Natural killer cell treated with Interleukin-12 subunit alpha and Interleukin-12 subunit beta and Interleukin-15 and Interleukin-18, amount 100 ng/mL, for 72 hours (primary cell): ENCODE data around the gene MPP2. TPM values are rescaled to one million over a fixed set of nuclear protein-coding genes. Genes with fewer than 3 reads are reported as not detected.
"Not testable (repeated sequence)": the region's sequence is repeated elsewhere in the genome, so short reads cannot be mapped to it uniquely, and the experiment has no call there.

ENCODE experiments used
- ATAC-seq, 2 donors: fragments of 150-1000 bp; cut with Tn5 transposase in 1 of 2; sonication (Bioruptor Pico), chemical (Tn5 transposase) in 1 of 2; 2 replicates each; pipeline ENCODE4 v1.10.0; 2021
- DNase-seq: peaks from one replicate; pipeline ENCODE4 v3.0.0; 2022; ENCODE audit warnings: low spot score
- H3K27ac Mint-ChIP-seq, 2 donors: 1 replicate in 1 of 2; 2 replicates in 1 of 2; pipeline ENCODE4 v1.8.0; 2022; ENCODE audit warnings: mixed read lengths in 2 of 2, mild to moderate bottlenecking in 1 of 2, moderate library complexity in 1 of 2
- H3K27me3 Mint-ChIP-seq, 2 donors: 1 replicate in 1 of 2; 2 replicates in 1 of 2; pipeline ENCODE4 v1.8.0; 2022; ENCODE audit warnings: mixed read lengths in 2 of 2
- H3K36me3 Mint-ChIP-seq: one replicate; pipeline ENCODE4 v1.8.0; 2022; ENCODE audit warnings: mixed read lengths
- H3K4me1 Mint-ChIP-seq, 2 donors: 1 replicate in 1 of 2; 2 replicates in 1 of 2; pipeline ENCODE4 v1.8.0; 2022; ENCODE audit warnings: low read depth in 2 of 2, mixed read lengths in 2 of 2, mild to moderate bottlenecking in 1 of 2
- H3K4me3 Mint-ChIP-seq: one replicate; pipeline ENCODE4 v1.8.0; 2022; ENCODE audit warnings: mixed read lengths
- H3K9me3 Mint-ChIP-seq: 2 replicates; pipeline ENCODE4 v1.8.0; 2022; ENCODE audit warnings: mixed read lengths
- total RNA-seq, 2 donors: library from RNA; stranded (reverse); gene quantifications; one replicate each; pipeline ENCODE4 v1.2.3, GENCODE V29; 2022

MPP2 gene
- total RNA-seq, 2 donors from 2014 or later = 0.47 to 0.64 TPM

DNA sequence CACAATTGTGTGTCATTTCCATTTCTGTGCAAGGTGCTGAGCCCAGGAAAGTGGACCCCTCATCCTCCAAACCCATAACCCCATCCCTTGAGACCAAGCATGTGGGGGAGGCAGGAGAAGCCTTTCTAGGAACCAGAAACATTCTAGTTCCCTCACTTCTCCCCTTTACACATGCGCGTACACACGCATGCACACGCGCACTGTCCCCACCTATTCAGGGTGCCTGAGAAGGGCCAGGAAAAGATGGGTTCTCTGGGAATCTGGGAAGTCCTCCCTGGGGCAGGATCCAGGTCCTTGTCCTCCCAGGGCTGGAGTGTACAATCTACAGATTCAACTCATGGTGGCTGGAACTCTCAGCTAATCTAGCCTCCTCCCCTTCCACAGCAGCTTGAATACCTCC, 32.5 kb upstream of the MPP2 start:
- H3K36me3 Mint-ChIP-seq = no peaks in the 10 kb centered on the region
- H3K27ac Mint-ChIP-seq = no peak overlapping the region
- peaks cover 11 to 13% of the 10 kb centered on the region in 2 donors for H3K27me3 Mint-ChIP-seq
- H3K4me3 Mint-ChIP-seq = no peak overlapping the region
- H3K9me3 Mint-ChIP-seq = no peaks in the 10 kb centered on the region
- H3K4me1 Mint-ChIP-seq = peaks cover 0 to 15% of the 10 kb centered on the region in 2 donors
- peak; percentile 34 for DNase-seq
- ATAC-seq = no peak

DNA sequence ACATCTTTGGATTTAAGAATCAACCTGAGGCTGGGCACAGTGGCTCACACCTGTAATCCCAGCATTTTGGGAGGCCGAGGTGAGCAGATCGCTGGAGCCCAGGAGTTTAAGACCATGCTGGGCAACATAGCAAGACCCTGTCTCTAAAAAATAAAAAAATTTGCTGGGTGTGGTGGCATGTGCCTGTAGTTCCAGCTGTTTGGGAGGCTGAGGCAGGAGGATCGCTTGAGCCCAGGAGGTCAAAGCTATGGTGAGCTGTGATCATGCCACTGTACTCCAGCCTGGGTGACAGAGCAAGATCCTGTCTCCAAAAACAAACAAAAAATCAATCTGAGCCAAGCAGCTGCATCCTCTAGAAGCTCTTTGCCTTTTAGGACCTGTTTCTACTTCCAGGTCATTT, 32.1 kb upstream of the MPP2 start:
- not testable (repeated sequence) for ATAC-seq, H3K36me3 Mint-ChIP-seq, H3K9me3 Mint-ChIP-seq, H3K27ac Mint-ChIP-seq, H3K4me3 Mint-ChIP-seq
- DNase-seq = peak; percentile 10
- Mint-ChIP-seq H3K4me1 (peaks cover 0 to 15% of the 10 kb centered on the region in 2 donors), H3K27me3 (peaks cover 11 to 13% of the 10 kb centered on the region in 2 donors)

DNA sequence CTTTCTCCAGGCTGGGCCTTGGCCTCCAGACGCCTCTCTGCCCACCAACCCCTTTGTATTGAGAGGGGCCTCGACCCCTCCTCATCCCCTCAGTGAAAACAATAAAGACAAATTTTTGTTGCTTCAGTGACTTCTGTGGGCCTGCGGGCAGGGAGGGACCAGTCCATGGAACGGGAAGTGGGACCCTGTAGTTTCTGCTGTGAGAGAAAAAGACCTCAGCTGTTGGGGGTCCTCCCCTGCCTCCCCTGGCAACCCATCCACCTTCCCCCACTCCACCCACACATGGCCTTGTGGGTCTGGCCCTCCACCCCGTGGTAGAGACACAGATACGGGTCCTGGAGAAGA, 31.5 kb upstream of the MPP2 start:
- Mint-ChIP-seq H3K4me3 (no peak overlapping the region), H3K27me3 (peaks cover 11 to 13% of the 10 kb centered on the region in 2 donors), H3K27ac (no peak overlapping the region)

DNA sequence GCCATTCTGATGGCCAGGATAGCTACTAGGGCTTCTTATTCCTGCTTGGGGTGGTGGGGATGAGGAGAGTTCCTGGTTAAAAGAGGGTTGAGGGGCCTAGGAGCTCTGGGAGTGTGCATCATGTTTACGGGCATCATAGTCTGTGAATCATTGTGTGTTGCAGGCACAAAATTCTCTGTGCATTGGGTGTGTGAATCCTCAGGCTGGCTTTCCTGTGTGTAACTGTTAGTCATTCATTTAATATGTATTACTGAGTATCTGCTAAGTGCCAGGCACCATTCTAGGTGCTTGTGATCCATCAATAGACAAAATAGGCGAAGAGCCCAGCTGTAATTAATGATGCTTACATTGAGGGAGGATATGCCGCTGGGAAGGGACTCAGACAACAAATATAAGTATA, 29.1 kb upstream of the MPP2 start:
- Mint-ChIP-seq H3K36me3 (no peaks in the 10 kb centered on the region), H3K4me1 (peaks cover 0 to 11% of the 10 kb centered on the region in 2 donors), H3K4me3 (no peak overlapping the region), H3K9me3 (no peaks in the 10 kb centered on the region), H3K27ac (no peak overlapping the region), H3K27me3 (peaks cover 11 to 13% of the 10 kb centered on the region in 2 donors)
- DNase-seq (no peak), ATAC-seq (no peak)

More for the DNA sequence above, 31.5 kb upstream of the MPP2 start:
- no peak for ATAC-seq
- peak; percentile 39 for DNase-seq
- Mint-ChIP-seq H3K36me3 (no peaks in the 10 kb centered on the region), H3K4me1 (peaks cover 0 to 14% of the 10 kb centered on the region in 2 donors), H3K9me3 (no peaks in the 10 kb centered on the region)

DNA sequence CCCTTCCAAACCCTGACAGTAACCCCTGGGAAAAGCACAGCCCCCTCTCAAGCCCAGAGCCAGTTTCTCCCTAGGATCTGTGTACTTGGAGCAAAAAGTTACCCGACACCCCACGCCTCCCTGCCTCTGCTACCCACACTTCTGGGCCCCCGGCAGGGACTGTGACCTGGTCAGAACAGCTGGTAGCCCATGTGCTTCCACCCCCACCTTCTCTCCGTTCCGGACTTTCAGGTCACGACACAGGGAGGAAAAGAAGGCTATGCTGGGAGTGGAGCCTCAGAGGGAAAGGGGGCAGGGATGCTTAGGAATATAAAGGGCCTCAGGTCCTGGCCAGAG, 28.6 kb upstream of the MPP2 start:
- no peaks in the 10 kb centered on the region for H3K9me3 Mint-ChIP-seq
- DNase-seq = no peak
- no peak for ATAC-seq
- no peak overlapping the region for H3K27ac Mint-ChIP-seq
- no peaks in the 10 kb centered on the region for H3K36me3 Mint-ChIP-seq
- peaks cover 0 to 11% of the 10 kb centered on the region in 2 donors for H3K4me1 Mint-ChIP-seq
- H3K4me3 Mint-ChIP-seq = no peak overlapping the region
- H3K27me3 Mint-ChIP-seq = peaks cover 11 to 13% of the 10 kb centered on the region in 2 donors

DNA sequence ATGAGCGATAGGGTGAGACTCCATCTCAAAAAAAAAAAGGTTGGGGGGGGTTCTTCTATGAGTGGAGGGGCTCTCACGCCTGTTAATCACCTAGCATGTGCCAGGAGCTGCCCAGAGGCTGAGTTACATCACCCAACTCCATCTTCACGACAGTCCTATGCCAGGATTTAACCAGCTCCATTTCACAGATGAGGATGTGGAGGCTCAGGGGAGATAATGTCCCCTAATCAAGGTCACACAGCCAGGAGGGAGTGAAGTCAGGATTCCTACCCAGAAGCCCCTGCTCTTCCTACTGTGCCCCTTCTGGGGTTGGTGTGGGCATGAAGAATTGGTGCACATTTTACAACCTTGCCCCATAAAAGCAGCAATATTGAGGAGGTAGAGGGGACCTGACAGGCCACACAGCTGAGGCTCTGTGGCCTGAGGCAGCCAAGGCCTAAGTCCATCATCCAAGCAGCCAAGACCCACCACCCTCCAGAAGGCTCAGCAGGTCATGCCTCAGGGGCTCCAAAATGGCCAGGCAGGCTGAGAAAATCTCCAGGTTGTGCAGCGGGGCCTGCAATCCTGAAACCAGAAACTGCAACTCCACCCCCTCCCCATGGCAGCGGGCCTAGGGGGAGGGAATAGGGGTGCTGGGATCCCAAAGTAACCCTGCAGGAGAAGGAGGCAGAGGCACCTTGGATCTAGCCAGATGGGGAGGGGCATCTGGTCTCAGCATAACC, 28.0 kb upstream of the MPP2 start:
- peaks cover 0 to 11% of the 10 kb centered on the region in 2 donors for H3K4me1 Mint-ChIP-seq
- H3K9me3 Mint-ChIP-seq = no peaks in the 10 kb centered on the region
- DNase-seq (no peak), ATAC-seq (no peak)
- no peak overlapping the region for H3K4me3 Mint-ChIP-seq
- H3K27me3 Mint-ChIP-seq = peaks cover 11 to 13% of the 10 kb centered on the region in 2 donors
- H3K27ac Mint-ChIP-seq = no peak overlapping the region
- H3K36me3 Mint-ChIP-seq = no peaks in the 10 kb centered on the region

DNA sequence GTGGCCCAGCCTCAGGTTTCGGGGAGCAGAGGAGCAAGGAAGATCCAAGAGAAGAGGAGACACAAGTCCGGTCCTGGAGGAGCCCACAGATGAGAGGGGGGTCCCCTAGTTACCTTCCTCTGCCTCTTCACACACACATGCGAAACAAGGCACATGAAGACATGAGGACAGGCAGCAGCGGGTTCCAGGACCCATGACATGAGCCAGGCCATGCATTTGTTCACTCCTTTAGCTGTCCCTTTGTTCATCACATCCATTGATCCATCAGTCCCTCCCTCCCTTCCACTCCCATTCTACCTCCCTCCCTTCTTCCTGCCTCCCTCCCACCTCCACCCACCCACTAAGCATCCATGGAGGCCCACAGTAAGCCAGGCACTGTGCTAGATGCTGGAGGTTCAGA, 25.6 kb upstream of the MPP2 start:
- ATAC-seq = no peak
- Mint-ChIP-seq H3K27ac (no peak overlapping the region), H3K36me3 (no peaks in the 10 kb centered on the region), H3K9me3 (no peaks in the 10 kb centered on the region), H3K4me1 (peaks cover 3 to 7% of the 10 kb centered on the region in 2 donors), H3K4me3 (no peak overlapping the region), H3K27me3 (peaks cover 9 to 13% of the 10 kb centered on the region in 2 donors)
- no peak for DNase-seq

DNA sequence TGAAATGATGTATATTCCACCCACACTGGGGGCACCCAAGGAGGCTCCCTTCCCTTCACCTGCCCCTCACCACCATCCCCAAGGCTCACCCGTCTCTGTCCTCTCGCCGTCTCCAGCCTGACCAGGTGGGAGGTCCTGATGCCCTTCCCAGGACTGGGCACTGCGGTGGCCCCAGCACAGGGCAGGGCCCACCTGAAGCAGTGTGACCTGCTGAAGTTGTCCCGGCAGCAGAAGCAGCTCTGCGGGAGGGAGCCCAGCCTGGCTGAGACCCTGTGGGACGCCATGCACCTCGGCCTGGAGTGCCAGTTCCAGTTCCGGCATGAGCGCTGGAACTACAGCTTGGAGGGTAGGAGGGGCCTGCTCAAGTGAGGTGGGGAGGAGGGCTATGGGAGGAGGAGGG, 25.0 kb upstream of the MPP2 start:
- ATAC-seq (peak in 1 of 2 donors; percentile 7), DNase-seq (no peak)
- H3K27me3 Mint-ChIP-seq = peaks cover 8 to 11% of the 10 kb centered on the region in 2 donors
- no peaks in the 10 kb centered on the region for H3K9me3 Mint-ChIP-seq
- peaks cover 8% of the 10 kb centered on the region in 2 donors for H3K4me1 Mint-ChIP-seq
- no peak overlapping the region for H3K4me3 Mint-ChIP-seq
- no peak overlapping the region for H3K27ac Mint-ChIP-seq
- H3K36me3 Mint-ChIP-seq = no peaks in the 10 kb centered on the region

DNA sequence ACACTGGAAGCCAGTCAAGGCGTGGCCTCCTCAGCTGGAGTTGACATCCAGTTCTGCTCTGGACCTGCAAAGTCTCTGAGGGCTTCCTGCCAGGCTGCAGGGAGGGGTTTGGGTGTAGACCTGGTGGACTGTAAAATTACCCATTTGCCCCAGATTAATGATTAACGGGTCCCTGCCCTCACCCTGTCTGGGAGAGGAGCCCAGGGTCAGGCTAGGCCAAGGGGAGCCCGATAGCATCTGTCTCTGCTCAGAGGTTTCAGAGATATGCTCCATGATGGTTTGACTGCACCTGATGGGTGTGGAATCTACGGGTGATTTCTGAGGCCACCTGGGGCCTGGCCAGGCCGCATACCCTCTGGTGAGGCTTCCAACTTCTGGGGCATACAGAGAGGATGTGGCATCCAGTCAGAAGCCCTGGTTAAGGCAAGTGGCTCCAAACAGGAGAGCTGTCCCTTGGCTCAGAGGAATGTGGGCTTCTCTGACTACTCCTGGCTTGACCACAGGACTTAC, 23.8 kb upstream of the MPP2 start:
- DNase-seq (no peak), ATAC-seq (no peak)
- H3K9me3 Mint-ChIP-seq = no peaks in the 10 kb centered on the region
- peaks cover 8 to 11% of the 10 kb centered on the region in 2 donors for H3K4me1 Mint-ChIP-seq
- no peaks in the 10 kb centered on the region for H3K27me3 Mint-ChIP-seq
- no peak overlapping the region for H3K4me3 Mint-ChIP-seq
- no peak overlapping the region for H3K27ac Mint-ChIP-seq
- no peaks in the 10 kb centered on the region for H3K36me3 Mint-ChIP-seq

DNA sequence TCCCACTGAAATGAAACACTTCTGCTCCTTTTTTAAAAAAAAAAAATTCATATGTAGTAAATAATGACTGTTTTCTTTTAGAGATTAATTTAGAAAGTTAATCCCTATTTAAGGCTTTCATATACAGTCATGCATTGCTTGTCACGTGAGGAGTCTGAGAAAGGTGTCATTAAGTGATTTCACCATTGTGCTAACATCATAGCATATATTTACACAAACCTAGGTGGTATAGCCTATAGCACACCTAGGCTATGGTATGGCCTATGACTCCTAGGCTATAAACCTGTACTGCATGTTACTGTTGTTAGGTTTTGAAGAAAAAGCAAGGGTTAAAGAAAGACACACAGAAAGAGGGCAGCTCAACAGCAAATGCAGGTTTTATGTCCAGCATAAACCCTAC, 21.3 kb upstream of the MPP2 start:
- Mint-ChIP-seq H3K4me1 (peaks cover 8 to 11% of the 10 kb centered on the region in 2 donors), H3K36me3 (no peaks in the 10 kb centered on the region), H3K4me3 (no peak overlapping the region), H3K27ac (no peak overlapping the region), H3K27me3 (peaks cover 0 to 5% of the 10 kb centered on the region in 2 donors), H3K9me3 (no peaks in the 10 kb centered on the region)
- DNase-seq (no peak), ATAC-seq (no peak)

DNA sequence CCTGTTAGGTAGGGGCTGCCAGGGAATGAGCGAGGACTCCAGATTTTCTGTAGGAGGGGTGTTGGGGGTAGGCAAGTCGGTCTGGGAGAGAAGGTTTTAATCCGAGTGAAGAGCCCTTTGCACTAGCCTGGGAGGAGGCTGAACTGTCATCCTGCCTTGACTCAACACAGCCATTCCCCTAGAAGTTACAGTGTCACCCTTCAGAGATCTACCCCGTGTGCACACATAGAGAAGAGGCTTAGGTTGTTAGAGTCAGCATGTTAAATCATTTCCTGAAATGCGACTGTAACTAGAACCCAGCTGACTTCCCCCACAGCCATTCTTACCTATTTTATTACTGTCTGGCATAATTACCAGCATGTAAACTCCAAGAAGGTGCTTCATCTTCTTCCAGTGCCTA, 20.6 kb upstream of the MPP2 start:
- H3K36me3 Mint-ChIP-seq, H3K9me3 Mint-ChIP-seq, DNase-seq: not testable (repeated sequence)
- ATAC-seq = peak in 1 of 2 donors; percentile 71
- H3K4me1 Mint-ChIP-seq = peaks cover 8 to 11% of the 10 kb centered on the region in 2 donors
- peaks cover 0 to 12% of the 10 kb centered on the region in 2 donors for H3K27me3 Mint-ChIP-seq
- H3K4me3 Mint-ChIP-seq = peak overlapping the region; percentile 71
- H3K27ac Mint-ChIP-seq = peak overlapping the region in 1 of 2 donors; percentile 5

DNA sequence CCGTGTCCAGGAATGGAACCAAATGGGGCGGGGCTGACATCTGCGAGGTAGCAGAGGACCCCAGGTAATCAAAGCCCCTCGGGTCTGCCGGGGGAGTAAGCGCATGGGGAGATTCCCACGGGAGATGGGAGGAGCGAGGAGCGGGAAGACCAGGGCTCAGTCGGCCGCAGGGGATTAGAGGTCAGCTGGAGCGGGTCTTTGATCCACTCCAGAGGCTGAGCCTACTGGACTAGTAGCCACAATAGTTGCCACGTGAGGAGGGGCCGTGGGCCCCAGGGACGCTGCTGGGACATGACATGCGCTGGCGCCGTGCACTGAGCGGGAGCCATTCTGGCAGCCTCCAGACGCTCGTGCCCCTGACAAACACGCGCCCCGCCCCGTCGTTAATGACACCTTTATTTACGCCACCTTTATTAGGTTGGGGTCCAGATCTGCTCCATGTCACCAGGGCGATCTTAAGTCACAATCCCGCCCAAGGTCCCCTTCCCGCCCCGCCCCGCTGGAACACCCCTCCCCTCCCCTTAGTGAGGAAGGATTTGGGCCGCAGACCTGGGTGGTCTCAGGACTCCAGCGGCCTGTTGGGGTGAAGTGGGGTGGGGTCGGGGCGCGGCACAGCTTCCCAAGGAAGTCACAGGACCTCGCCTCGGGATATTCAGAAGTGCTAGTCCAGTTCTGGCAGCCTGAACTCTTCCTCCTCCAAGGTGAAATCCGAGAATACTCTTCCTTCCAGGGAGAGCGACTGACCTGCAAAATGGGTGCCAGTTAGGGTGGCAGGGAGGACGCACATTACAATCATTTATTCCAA, 19.9 kb upstream of the MPP2 start:
- H3K36me3 Mint-ChIP-seq = no peaks in the 10 kb centered on the region

DNA sequence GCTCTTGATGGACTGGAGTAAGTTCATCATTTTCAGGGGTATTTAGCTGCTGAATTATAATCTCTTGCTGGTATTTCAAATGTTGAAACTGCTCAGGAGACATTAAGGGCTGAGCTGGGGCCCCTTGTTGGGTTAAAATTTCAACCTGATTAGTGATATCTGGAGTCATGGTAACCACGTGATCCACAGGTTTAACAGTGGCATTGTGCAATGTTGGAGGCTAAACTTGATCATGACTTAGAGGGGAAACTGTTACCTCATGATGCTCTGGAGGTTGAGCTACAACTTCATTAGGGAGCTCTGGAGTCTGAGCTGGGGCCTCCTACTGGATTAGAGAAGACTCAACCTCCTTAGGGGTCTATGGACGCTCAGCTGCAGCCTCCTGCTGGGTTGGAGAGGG, 17.2 kb upstream of the MPP2 start:
- H3K9me3 Mint-ChIP-seq = no peaks in the 10 kb centered on the region
- H3K27me3 Mint-ChIP-seq = peaks cover 0 to 12% of the 10 kb centered on the region in 2 donors
- DNase-seq (no peak), ATAC-seq (peak; percentile 52 to 54)
- peaks cover 8 to 11% of the 10 kb centered on the region in 2 donors for H3K4me1 Mint-ChIP-seq
- H3K4me3 Mint-ChIP-seq = no peak overlapping the region
- no peak overlapping the region for H3K27ac Mint-ChIP-seq
- no peaks in the 10 kb centered on the region for H3K36me3 Mint-ChIP-seq

More for the DNA sequence above, 19.9 kb upstream of the MPP2 start:
- Mint-ChIP-seq H3K4me1 (peaks cover 8 to 11% of the 10 kb centered on the region in 2 donors), H3K27me3 (peaks cover 0 to 12% of the 10 kb centered on the region in 2 donors), H3K9me3 (no peaks in the 10 kb centered on the region), H3K4me3 (peak overlapping the region; percentile 71), H3K27ac (peak overlapping the region; percentile 5 to 37)
- DNase-seq = no peak
- ATAC-seq = no peak

DNA sequence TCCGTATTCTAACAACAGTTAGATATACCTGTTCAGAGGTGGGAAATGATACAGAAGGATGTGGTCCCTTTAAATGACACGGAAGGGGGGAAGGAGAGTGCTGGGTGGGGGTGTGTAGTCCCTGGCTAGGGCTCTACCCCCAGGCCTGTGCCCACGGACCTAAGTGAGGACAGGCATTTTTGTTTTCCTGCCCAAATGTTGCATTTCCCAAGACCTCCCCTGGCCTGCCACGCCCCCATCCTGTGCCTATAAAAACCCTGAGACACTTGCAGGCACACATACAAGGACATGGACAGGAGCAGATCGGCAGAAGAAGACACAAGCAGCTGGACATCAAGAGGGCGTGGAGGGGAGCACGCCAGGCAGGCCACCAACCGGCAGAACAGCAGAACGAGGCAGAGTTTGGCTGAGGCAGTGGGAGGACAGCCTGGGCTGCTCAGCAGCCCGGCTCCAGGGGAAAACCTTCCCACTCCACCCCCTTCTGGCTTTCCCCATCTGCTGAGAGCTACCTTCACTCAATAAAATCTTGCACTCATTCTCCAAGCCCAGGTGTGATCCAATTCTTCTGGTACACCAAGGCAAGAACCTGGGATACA, 13.3 kb upstream of the MPP2 start:
- H3K36me3 Mint-ChIP-seq = no peaks in the 10 kb centered on the region
- peaks cover 0 to 8% of the 10 kb centered on the region in 2 donors for H3K27me3 Mint-ChIP-seq
- ATAC-seq = no peak

More for the DNA sequence above, 13.3 kb upstream of the MPP2 start:
- no peaks in the 10 kb centered on the region for H3K9me3 Mint-ChIP-seq
- no peak overlapping the region for H3K27ac Mint-ChIP-seq
- no peak for DNase-seq
- H3K4me1 Mint-ChIP-seq = peaks cover 0 to 4% of the 10 kb centered on the region in 2 donors
- H3K4me3 Mint-ChIP-seq = no peak overlapping the region
